ENCODE results near the gene OSBPL1A. TPM values are rescaled to one million over a fixed set of nuclear protein-coding genes. Genes with fewer than 3 reads are reported as not detected.

Gene OSBPL1A
- total RNA-seq, 1 donor from 2014 or later: 18.3 TPM

GRCh38 chr18:24266131-24266530 is 131.5 kb downstream of the OSBPL1A start:
- no peak for TF ChIP-seq CTCF (IDR thresholded peaks at IDR 0.05; ENCODE audit: insufficient read depth, low read length, poor library complexity, severe bottlenecking)
- DNase-seq (ENCODE audit: low read depth): no peak
- Histone ChIP-seq H3K4me3 (ENCODE audit: low read depth, low read length) (no peak overlapping the region), H3K27me3 (ENCODE audit: control insufficient read depth, insufficient read depth, low read length) (no peaks in the 10 kb centered on the region), H3K36me3 (ENCODE audit: control insufficient read depth, insufficient read depth, low read length) (no peaks in the 10 kb centered on the region)

- no peaks in the 10 kb centered on the region for H3K27me3 ChIP-seq (ENCODE audit: control insufficient read depth, insufficient read depth, low read length)
- no peaks in the 10 kb centered on the region for H3K36me3 ChIP-seq (ENCODE audit: control insufficient read depth, insufficient read depth, low read length)
- DNase-seq (ENCODE audit: low read depth): no peak
- no peak overlapping the region for H3K4me3 ChIP-seq (ENCODE audit: low read depth, low read length)
- no peak for TF ChIP-seq CTCF (IDR thresholded peaks at IDR 0.05; ENCODE audit: insufficient read depth, low read length, poor library complexity, severe bottlenecking)
These were observed 132.0 kb downstream of the OSBPL1A start for GRCh38 chr18:24265502-24266064.

GRCh38 chr18:24263050-24263449 is 134.6 kb downstream of the OSBPL1A start:
- no peak for DNase-seq (ENCODE audit: low read depth)
- TF ChIP-seq CTCF (IDR thresholded peaks at IDR 0.05; ENCODE audit: insufficient read depth, low read length, poor library complexity, severe bottlenecking): no peak
- no peaks in the 10 kb centered on the region for H3K36me3 ChIP-seq (ENCODE audit: control insufficient read depth, insufficient read depth, low read length)
- H3K4me3 ChIP-seq (ENCODE audit: low read depth, low read length): no peak overlapping the region
- H3K27me3 ChIP-seq (ENCODE audit: control insufficient read depth, insufficient read depth, low read length): no peaks in the 10 kb centered on the region

GRCh38 chr18:24262087-24262486 is 135.5 kb downstream of the OSBPL1A start:
- Histone ChIP-seq H3K27me3 (ENCODE audit: control insufficient read depth, insufficient read depth, low read length) (no peaks in the 10 kb centered on the region), H3K4me3 (ENCODE audit: low read depth, low read length) (no peak overlapping the region), H3K36me3 (ENCODE audit: control insufficient read depth, insufficient read depth, low read length) (no peaks in the 10 kb centered on the region)
- TF ChIP-seq CTCF (IDR thresholded peaks at IDR 0.05; ENCODE audit: insufficient read depth, low read length, poor library complexity, severe bottlenecking): no peak
- no peak for DNase-seq (ENCODE audit: low read depth)

- DNase-seq (ENCODE audit: low read depth): no peak
- Histone ChIP-seq H3K4me3 (ENCODE audit: low read depth, low read length) (no peak overlapping the region), H3K27me3 (ENCODE audit: control insufficient read depth, insufficient read depth, low read length) (no peaks in the 10 kb centered on the region), H3K36me3 (ENCODE audit: control insufficient read depth, insufficient read depth, low read length) (no peaks in the 10 kb centered on the region)
- no peak for TF ChIP-seq CTCF (IDR thresholded peaks at IDR 0.05; ENCODE audit: insufficient read depth, low read length, poor library complexity, severe bottlenecking)
These were observed 137.6 kb downstream of the OSBPL1A start for GRCh38 chr18:24259869-24260641.

Measured in kidney epithelial cell (primary cell).